ENCODE results near the gene PHYKPL. TPM values are rescaled to one million over a fixed set of nuclear protein-coding genes. Genes with fewer than 3 reads are reported as not detected.

PHYKPL gene
- total RNA-seq, 1 experiment from 2014 or later = 43.2 TPM

DNA sequence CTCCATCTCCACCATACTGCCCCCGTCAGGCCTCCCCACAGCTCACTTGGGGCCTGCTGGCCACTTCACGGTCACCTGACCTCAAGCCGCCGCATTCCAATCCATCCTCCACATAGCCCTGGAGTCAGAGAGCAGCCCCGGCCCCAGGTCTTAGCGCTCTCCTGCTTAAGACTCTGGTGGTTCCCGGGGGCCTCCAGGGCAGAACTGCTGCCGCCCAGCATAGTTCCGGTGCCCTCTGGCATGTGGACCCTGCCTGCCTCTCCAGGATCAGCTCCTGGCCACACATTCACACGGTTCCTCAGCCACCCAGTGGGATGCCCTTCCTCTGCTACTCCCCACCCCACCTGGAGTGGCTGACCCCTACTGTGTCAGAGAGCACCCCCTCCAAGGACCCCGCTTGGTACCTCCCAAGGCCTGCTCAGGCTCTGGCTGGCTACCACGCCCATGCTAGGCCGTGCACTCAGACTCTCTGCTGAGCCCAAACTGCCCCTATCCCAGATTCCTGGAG is 8.7 kb downstream of the PHYKPL start:
- intact Hi-C loops (cut with micrococcal nuclease; ENCODE audit: unreplicated experiment) = no loop called here
- no TSS peak for BruUV-seq (replicated peaks)
- CTCF ChIA-PET = interaction anchor here (0.7 kb wide), 1 partner anchor 27 kb away, joined by 3 read pairs; no protein-coding TSS in a partner anchor
- Histone ChIP-seq H3K9me3 (ENCODE audit: control insufficient read depth, insufficient read depth, low read depth, low read length) (no peaks in the 10 kb centered on the region), H3K4me3 (ENCODE audit: low read depth in 2 of 2, low read length in 2 of 2) (no peak overlapping the region), H3K27ac (ENCODE audit: low read length) (no peak overlapping the region), H3K4me1 (ENCODE audit: control insufficient read depth, insufficient read depth, low read length) (no peaks in the 10 kb centered on the region), H3K36me3 (ENCODE audit: control insufficient read depth, insufficient read depth, low read length) (no peaks in the 10 kb centered on the region), H3K27me3 (ENCODE audit: control insufficient read depth, insufficient read depth, low read length) (no peaks in the 10 kb centered on the region)
- peak; percentile 11; the same call in 1 of the 2 replicates for ATAC-seq
- DNase-seq (ENCODE audit: low read depth, low spot score) = no peak
- POLR2A ChIA-PET = no interaction called here
- in situ Hi-C loops (cut with HindIII; ENCODE audit: low pct_unique_long_range_greater_than_20kb, low sequenced_read_pairs) = no loop called here
- TF ChIP-seq, protein P1, sequence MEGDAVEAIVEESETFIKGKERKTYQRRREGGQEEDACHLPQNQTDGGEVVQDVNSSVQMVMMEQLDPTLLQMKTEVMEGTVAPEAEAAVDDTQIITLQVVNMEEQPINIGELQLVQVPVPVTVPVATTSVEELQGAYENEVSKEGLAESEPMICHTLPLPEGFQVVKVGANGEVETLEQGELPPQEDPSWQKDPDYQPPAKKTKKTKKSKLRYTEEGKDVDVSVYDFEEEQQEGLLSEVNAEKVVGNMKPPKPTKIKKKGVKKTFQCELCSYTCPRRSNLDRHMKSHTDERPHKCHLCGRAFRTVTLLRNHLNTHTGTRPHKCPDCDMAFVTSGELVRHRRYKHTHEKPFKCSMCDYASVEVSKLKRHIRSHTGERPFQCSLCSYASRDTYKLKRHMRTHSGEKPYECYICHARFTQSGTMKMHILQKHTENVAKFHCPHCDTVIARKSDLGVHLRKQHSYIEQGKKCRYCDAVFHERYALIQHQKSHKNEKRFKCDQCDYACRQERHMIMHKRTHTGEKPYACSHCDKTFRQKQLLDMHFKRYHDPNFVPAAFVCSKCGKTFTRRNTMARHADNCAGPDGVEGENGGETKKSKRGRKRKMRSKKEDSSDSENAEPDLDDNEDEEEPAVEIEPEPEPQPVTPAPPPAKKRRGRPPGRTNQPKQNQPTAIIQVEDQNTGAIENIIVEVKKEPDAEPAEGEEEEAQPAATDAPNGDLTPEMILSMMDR (IDR thresholded peaks at IDR 0.05) = no peak
- TF ChIP-seq, protein P2, sequence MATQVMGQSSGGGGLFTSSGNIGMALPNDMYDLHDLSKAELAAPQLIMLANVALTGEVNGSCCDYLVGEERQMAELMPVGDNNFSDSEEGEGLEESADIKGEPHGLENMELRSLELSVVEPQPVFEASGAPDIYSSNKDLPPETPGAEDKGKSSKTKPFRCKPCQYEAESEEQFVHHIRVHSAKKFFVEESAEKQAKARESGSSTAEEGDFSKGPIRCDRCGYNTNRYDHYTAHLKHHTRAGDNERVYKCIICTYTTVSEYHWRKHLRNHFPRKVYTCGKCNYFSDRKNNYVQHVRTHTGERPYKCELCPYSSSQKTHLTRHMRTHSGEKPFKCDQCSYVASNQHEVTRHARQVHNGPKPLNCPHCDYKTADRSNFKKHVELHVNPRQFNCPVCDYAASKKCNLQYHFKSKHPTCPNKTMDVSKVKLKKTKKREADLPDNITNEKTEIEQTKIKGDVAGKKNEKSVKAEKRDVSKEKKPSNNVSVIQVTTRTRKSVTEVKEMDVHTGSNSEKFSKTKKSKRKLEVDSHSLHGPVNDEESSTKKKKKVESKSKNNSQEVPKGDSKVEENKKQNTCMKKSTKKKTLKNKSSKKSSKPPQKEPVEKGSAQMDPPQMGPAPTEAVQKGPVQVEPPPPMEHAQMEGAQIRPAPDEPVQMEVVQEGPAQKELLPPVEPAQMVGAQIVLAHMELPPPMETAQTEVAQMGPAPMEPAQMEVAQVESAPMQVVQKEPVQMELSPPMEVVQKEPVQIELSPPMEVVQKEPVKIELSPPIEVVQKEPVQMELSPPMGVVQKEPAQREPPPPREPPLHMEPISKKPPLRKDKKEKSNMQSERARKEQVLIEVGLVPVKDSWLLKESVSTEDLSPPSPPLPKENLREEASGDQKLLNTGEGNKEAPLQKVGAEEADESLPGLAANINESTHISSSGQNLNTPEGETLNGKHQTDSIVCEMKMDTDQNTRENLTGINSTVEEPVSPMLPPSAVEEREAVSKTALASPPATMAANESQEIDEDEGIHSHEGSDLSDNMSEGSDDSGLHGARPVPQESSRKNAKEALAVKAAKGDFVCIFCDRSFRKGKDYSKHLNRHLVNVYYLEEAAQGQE (IDR thresholded peaks at IDR 0.05; ENCODE audit: insufficient read depth in 1 of 2, low read depth in 2 of 2, low read length in 1 of 2) = no peak
- no peak for TF ChIP-seq SIN3A (IDR thresholded peaks at IDR 0.05; ENCODE audit: borderline replicate concordance, insufficient read depth, low read depth, low read length)
- no peak for TF ChIP-seq POLR2AphosphoS5 (IDR thresholded peaks at IDR 0.05; ENCODE audit: low read depth, low read length)
- TF ChIP-seq TCF7L2 (IDR thresholded peaks at IDR 0.05; ENCODE audit: low read depth, low read length) = no peak

DNA sequence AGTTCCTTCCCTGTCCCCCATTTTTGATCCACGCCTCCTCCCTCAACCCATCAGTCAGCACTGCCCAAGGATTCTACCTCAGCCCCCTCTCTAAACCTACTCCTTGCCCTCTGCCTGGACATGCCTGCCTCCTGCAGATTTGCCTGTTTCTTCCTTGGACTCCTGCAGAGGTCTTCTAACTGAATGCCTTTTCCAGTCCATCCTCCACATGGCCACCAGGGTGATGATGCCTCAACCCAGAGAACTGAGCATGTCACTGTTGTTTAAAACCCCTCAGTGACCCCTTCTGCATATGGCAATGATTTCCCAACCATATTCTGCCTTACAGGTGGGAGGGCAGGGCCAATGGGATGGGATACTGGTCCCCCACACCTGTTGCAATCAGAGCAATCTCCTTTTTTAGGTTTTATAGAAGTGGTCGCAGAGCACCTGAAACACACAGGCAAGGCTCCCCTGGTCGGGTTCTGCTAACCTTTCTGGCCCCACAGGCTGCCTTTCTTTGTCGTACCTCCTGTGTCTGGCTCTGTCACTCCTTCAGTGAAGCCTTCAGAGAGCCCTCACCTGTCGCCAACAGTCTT is 9.3 kb downstream of the PHYKPL start:
- Histone ChIP-seq H3K27me3 (ENCODE audit: control insufficient read depth, insufficient read depth, low read length) (no peaks in the 10 kb centered on the region), H3K4me3 (ENCODE audit: low read depth in 2 of 2, low read length in 2 of 2) (no peak overlapping the region), H3K4me1 (ENCODE audit: control insufficient read depth, insufficient read depth, low read length) (no peaks in the 10 kb centered on the region), H3K27ac (ENCODE audit: low read length) (no peak overlapping the region), H3K36me3 (ENCODE audit: control insufficient read depth, insufficient read depth, low read length) (no peaks in the 10 kb centered on the region), H3K9me3 (ENCODE audit: control insufficient read depth, insufficient read depth, low read depth, low read length) (no peaks in the 10 kb centered on the region)
- DNase-seq (ENCODE audit: low read depth, low spot score) (no peak), ATAC-seq (peak; percentile 54; the same call in 1 of the 2 replicates)
- ChIA-PET CTCF (interaction anchor here (0.7 kb wide), 1 partner anchor 28 kb away, joined by 3 read pairs; no protein-coding TSS in a partner anchor), POLR2A (no interaction called here)
- TF ChIP-seq SIN3A (IDR thresholded peaks at IDR 0.05; ENCODE audit: borderline replicate concordance, insufficient read depth, low read depth, low read length) (no peak), POLR2AphosphoS5 (IDR thresholded peaks at IDR 0.05; ENCODE audit: low read depth, low read length) (0 out of 2 replicates have a peak, but pooled peaks have one; percentile 29)
- TF ChIP-seq, protein P1 (IDR thresholded peaks at IDR 0.05) = no peak
- intact Hi-C loops (cut with micrococcal nuclease; ENCODE audit: unreplicated experiment) = no loop called here
- in situ Hi-C loops (cut with HindIII; ENCODE audit: low pct_unique_long_range_greater_than_20kb, low sequenced_read_pairs) = no loop called here
- no TSS peak for BruUV-seq (replicated peaks)
